ENCODE measurements around the gene OTUB1.

- TF ChIP-seq CTCF (IDR thresholded peaks at IDR 0.05; ENCODE audit: low read depth, low read length), result no peak
- no peak for TF ChIP-seq EZH2phosphoT487 (IDR thresholded peaks at IDR 0.05; ENCODE audit: low read depth)
Observed at GRCh38 chr11:63991558-63991957, 5.3 kb downstream of the OTUB1 start.

Data from OCI-LY3 (cell line).